NCI-H226 (cell line): ENCODE data around the gene CDK11B.
"Not testable (repeated sequence)": the region's sequence is repeated elsewhere in the genome, so short reads cannot be mapped to it uniquely, and the experiment has no call there.

ENCODE experiments used
- DNase-seq: peaks from one replicate; pipeline ENCODE4 v3.0.0-alpha.2; 2015

The CDK11B gene

GRCh38 chr1:1680912-1681273, 22.1 kb upstream of the CDK11B start:
- DNase-seq, result no peak

GRCh38 chr1:1680031-1680911, 21.5 kb upstream of the CDK11B start:
- no peak for DNase-seq

GRCh38 chr1:1678581-1679380, 20.0 kb upstream of the CDK11B start:
- DNase-seq, result no peak

GRCh38 chr1:1677718-1678580, 19.1 kb upstream of the CDK11B start:
- DNase-seq, result no peak

GRCh38 chr1:1676087-1676486, 17.3 kb upstream of the CDK11B start:
- not testable (repeated sequence) for DNase-seq

GRCh38 chr1:1675218-1675617, 16.4 kb upstream of the CDK11B start:
- not testable (repeated sequence) for DNase-seq

GRCh38 chr1:1674806-1675205, 16.0 kb upstream of the CDK11B start:
- not testable (repeated sequence) for DNase-seq

GRCh38 chr1:1672181-1672965, 13.6 kb upstream of the CDK11B start:
- DNase-seq, result no peak

GRCh38 chr1:1671365-1672119, 12.7 kb upstream of the CDK11B start:
- DNase-seq, result no peak

- no peak for DNase-seq
Measured at GRCh38 chr1:1670866-1671265, 12.1 kb upstream of the CDK11B start.

GRCh38 chr1:1669468-1670440, 10.9 kb upstream of the CDK11B start:
- no peak for DNase-seq

- no peak for DNase-seq
Measured at GRCh38 chr1:1666526-1666925, 7.7 kb upstream of the CDK11B start.

GRCh38 chr1:1665815-1666251, 7.0 kb upstream of the CDK11B start:
- no peak for DNase-seq

- no peak for DNase-seq
Measured at GRCh38 chr1:1664941-1665814, 6.4 kb upstream of the CDK11B start.

- DNase-seq, result not testable (repeated sequence)
Measured at GRCh38 chr1:1664318-1664717, 5.5 kb upstream of the CDK11B start.

- DNase-seq, result not testable (repeated sequence)
Measured at GRCh38 chr1:1662830-1663560, 4.2 kb upstream of the CDK11B start.

GRCh38 chr1:1662392-1662791, 3.6 kb upstream of the CDK11B start:
- not testable (repeated sequence) for DNase-seq

GRCh38 chr1:1648265-1648664, 10.5 kb downstream of the CDK11B start:
- DNase-seq, result not testable (repeated sequence)
